GM10266 (cell line): ENCODE results near the gene ZNF90.

Experiments
- DNase-seq: peaks from one replicate; pipeline ENCODE4 v3.0.0; 2012; ENCODE audit errors: extremely low spot score
- TF ChIP-seq, protein P1 (sequence below): IDR thresholded peaks from 2 replicates; pipeline ENCODE4 v1.5.1; 2012; ENCODE audit warnings: mild to moderate bottlenecking, low read depth; ENCODE audit not compliant: control insufficient read depth, insufficient read depth; ENCODE audit errors: missing control alignments

Gene ZNF90

DNA sequence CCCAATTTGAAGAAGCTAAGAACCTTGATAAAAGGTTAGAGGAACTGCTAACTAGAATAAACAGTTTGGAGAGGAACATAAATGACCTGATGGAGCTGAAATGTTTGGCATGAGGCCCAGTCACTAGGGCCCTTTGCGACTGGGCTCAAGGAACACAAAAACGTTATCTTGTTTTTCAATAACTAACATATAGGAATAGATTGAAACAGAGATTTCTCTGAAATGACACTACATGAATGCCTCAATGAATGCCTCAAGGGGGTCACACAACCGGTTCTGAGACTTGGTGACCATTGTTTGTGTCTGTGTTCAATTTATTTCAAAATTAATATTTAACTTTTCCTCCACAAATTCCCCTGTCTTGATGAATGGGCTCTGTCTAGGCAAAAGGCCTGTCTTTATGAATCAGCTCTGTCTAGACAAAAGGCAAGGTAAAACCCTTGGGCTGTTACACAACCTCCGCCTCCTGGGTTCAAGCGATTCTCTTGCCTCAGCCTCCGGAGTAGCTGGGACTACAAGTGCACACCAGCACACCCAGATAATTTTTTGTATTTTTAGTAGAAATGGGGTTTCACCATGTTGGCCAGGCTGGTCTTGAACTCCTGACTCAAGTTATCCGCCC lies 88.3 kb downstream of the ZNF90 start:
- TF ChIP-seq, protein P1, sequence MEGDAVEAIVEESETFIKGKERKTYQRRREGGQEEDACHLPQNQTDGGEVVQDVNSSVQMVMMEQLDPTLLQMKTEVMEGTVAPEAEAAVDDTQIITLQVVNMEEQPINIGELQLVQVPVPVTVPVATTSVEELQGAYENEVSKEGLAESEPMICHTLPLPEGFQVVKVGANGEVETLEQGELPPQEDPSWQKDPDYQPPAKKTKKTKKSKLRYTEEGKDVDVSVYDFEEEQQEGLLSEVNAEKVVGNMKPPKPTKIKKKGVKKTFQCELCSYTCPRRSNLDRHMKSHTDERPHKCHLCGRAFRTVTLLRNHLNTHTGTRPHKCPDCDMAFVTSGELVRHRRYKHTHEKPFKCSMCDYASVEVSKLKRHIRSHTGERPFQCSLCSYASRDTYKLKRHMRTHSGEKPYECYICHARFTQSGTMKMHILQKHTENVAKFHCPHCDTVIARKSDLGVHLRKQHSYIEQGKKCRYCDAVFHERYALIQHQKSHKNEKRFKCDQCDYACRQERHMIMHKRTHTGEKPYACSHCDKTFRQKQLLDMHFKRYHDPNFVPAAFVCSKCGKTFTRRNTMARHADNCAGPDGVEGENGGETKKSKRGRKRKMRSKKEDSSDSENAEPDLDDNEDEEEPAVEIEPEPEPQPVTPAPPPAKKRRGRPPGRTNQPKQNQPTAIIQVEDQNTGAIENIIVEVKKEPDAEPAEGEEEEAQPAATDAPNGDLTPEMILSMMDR = no peak
- DNase-seq = no peak

DNA sequence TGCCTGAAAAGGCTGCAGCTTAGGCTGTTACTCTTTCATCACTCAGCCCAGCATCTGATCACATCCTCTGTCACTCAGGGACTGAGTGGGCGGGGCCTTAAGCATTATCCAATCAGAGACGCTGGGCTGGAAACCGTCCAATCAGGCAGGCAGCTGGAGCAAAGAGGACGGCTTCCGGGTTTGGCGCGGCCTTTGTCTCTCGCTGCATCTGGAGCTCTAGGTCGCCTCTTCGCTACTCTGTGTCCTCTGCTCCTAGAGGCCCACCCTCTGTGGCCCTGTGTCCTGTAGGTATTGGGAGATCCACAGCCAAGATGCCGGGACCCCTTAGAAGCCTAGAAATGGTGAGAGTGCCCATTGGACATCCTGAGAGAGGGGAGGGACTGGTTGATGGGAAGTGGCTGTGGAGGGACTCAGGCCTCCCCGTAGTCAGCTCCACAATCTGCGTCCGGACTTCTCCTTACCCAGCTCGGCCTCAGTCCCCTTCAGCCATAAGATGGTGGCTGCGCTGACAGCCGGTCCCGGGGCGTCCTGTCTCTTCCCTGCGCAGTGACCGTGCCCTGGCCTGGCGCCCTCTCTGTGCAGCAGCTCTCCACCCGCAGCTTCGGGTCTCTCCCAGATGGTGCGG lies 89.3 kb downstream of the ZNF90 start, which contains the start of gene ZNF486:
Gene ZNF486, plus strand, starts transcription at position 195 of the 625 bp plus-strand sequence. Its CDS starts 117 bp downstream, at position 312.
- DNase-seq = no peak

DNA sequence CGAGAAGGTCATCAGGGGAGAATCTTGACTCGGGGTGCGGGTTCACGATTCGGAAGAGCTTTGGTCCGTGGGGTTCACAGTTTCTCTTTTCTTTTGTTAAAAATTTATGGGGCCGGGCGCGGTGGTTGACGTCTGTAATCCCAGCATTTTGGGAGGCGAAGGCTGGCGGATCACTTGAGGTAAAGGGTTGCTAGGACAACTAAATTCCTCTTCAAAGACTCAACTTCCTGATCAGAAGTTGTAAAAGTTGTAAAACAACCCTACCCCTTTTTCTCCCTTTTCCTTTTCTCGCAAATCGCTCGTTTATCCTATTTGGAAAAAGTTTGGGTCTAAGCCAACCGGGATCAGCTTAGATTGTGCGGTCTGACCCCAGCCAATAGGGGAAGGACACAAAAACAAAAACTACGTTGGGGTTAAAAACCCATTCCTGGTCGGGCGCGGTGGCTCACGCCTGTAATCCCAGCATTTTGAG lies 89.9 kb downstream of the ZNF90 start:
- TF ChIP-seq, protein P1 = no peak
- no peak for DNase-seq

More for the DNA sequence above, 89.3 kb downstream of the ZNF90 start, which contains the start of gene ZNF486:
- TF ChIP-seq, protein P1 = no peak
